K562 (cell line): ENCODE results near the gene TUBA8. TPM values are rescaled to one million over a fixed set of nuclear protein-coding genes. Genes with fewer than 3 reads are reported as not detected.
"Not testable (repeated sequence)": the region's sequence is repeated elsewhere in the genome, so short reads cannot be mapped to it uniquely, and the experiment has no call there.

Experiments
- ATAC-seq: fragments of 200-7000 bp; cut with Tn5 transposase; 3 replicates; pipeline ENCODE4 v1.9.1; 2020; ENCODE audit warnings: moderate library complexity
- BruUV-seq: library from RNA; stranded (reverse); fragments of 400-500 nt; replicated peaks from 2 replicates; lab custom pipeline; 2021; lab: Mats Ljungman, UMichigan
- CTCF ChIA-PET: fragments of 300-600 bp; formaldehyde crosslinking; extraction: SDS; loops from one replicate; lab custom pipeline; 2021; ENCODE audit warnings: low intra/inter-chr PET ratio; lab: Yijun Ruan, JAX
- POLR2A ChIA-PET: fragments of 300-600, 350-650 bp; sonication (Branson Sonifier 250); formaldehyde crosslinking; extraction: SDS; loops from one replicate; lab custom pipeline; 2021; ENCODE audit warnings: antibody characterized with exemption, inconsistent platforms; lab: Yijun Ruan, JAX
- DNase-seq, 4 experiments: peaks; one replicate each; pipeline versions ENCODE4 v3.0.0 to v3.0.0-alpha.2; 2011 to 2018; ENCODE audit warnings: low spot score in 3 of 4, mixed read lengths in 3 of 4; ENCODE audit errors: extremely low read depth in 1 of 4
- FAIRE-seq: peaks from 2 replicates; lab custom pipeline; 2011; peaks lifted over from hg19 to GRCh38; lab: Jason Lieb, UNC
- H2AFZ ChIP-seq: 2 replicates; pipeline ENCODE4 v1.6.0; 2011; ENCODE audit warnings: low read depth, low read length, control low read depth, inconsistent platforms
- H3K27ac ChIP-seq: fragments of 200-600 bp; 3 replicates; pipeline ENCODE4 v1.8.0; 2011; ENCODE audit warnings: low read depth, mild to moderate bottlenecking, control low read depth, inconsistent platforms, low read length, moderate library complexity, mixed read lengths; ENCODE audit errors: extremely low read depth
- H3K27me3 ChIP-seq, 2 experiments: fragments of 300-600 bp in 1 of 2; 2 replicates in 1 of 2; 3 replicates in 1 of 2; pipeline versions ENCODE4 v1.6.0 to v1.8.0; 2011; ENCODE audit warnings: inconsistent platforms in 2 of 2, low read length in 2 of 2, mild to moderate bottlenecking in 1 of 2, mixed read lengths in 1 of 2, moderate library complexity in 1 of 2; ENCODE audit not compliant: control insufficient read depth in 2 of 2, insufficient read depth in 2 of 2
- H3K36me3 ChIP-seq: fragments of 300-600 bp; 3 replicates; pipeline ENCODE4 v1.8.0; 2011; ENCODE audit warnings: mild to moderate bottlenecking, low read length, inconsistent platforms; ENCODE audit not compliant: control insufficient read depth, insufficient read depth
- H3K4me1 ChIP-seq, 2 experiments: fragments of 200-600 bp in 1 of 2; replicated peaks in 1 of 2; 2 replicates in 1 of 2; 3 replicates in 1 of 2; pipeline versions ENCODE4 v1.5.1 to v1.8.0; 2011; ENCODE audit warnings: inconsistent platforms in 2 of 2, low read length in 2 of 2, mild to moderate bottlenecking in 1 of 2, mixed read lengths in 1 of 2, moderate library complexity in 1 of 2; ENCODE audit not compliant: control insufficient read depth in 2 of 2, insufficient read depth in 2 of 2
- H3K4me2 ChIP-seq: 2 replicates; pipeline ENCODE4 v1.6.1; 2011; ENCODE audit warnings: low read length, control low read depth, inconsistent platforms, mixed read lengths; ENCODE audit not compliant: insufficient read depth
- H3K4me3 ChIP-seq: fragments of 200-600 bp; sonication (generic), shearing (Covaris generic); 2 replicates; pipeline ENCODE4 v1.5.1; 2016; ENCODE audit warnings: control low read depth, inconsistent platforms
- H3K79me2 ChIP-seq: fragments of 200-600 bp; 3 replicates; pipeline ENCODE4 v1.8.0; 2011; ENCODE audit warnings: low read length, inconsistent platforms; ENCODE audit not compliant: control insufficient read depth, insufficient read depth
- H3K9ac ChIP-seq, 2 experiments: 2 replicates each; pipeline versions ENCODE4 v1.6.0 to v1.6.1; 2011; ENCODE audit warnings: low read depth in 2 of 2, low read length in 2 of 2, control low read depth in 1 of 2, inconsistent platforms in 1 of 2, mild to moderate bottlenecking in 1 of 2, mixed read lengths in 1 of 2; ENCODE audit not compliant: insufficient read depth in 1 of 2
- H3K9me1 ChIP-seq: one replicate; pipeline ENCODE4 v1.6.0; 2011; ENCODE audit warnings: inconsistent platforms, mild to moderate bottlenecking, low read length, moderate library complexity; ENCODE audit not compliant: control insufficient read depth, insufficient read depth
- H3K9me3 ChIP-seq: replicated peaks from 2 replicates; pipeline ENCODE4 v1.5.1; 2011; ENCODE audit warnings: low read depth, low read length, inconsistent platforms; ENCODE audit not compliant: control insufficient read depth, insufficient read depth
- H4K20me1 ChIP-seq: replicated peaks from 2 replicates; pipeline ENCODE4 v1.6.1; 2011; ENCODE audit warnings: low read length, inconsistent platforms, mixed read lengths; ENCODE audit not compliant: control insufficient read depth, insufficient read depth
- WGBS: fragments of 100-300 bp; shearing (Covaris generic); methylation state at CpG from one replicate; pipeline ENCODE4 v1.1.6; 2016; ENCODE audit warnings: low coverage, mixed read lengths; ENCODE audit not compliant: insufficient coverage; ENCODE audit errors: missing lambda C conversion rate; 5-methylcytosine and 5-hydroxymethylcytosine counted together
- in situ Hi-C: fragments of 300-500 bp; cut with MboI; formaldehyde crosslinking; loops from 4 replicates; pipeline ENCODE4 v1.15.0; 2018; ENCODE audit warnings: inconsistent platforms, mixed read lengths
- intact Hi-C: fragments of 100-400 bp; cut with micrococcal nuclease; formaldehyde crosslinking; loops from 2 replicates; pipeline ENCODE4 v1.14.2; 2022
- polyA plus RNA-seq, 8 experiments: library from polyadenylated mRNA; depleted of rRNA in 4 of 8; stranded (reverse) in 5 of 8; unstranded in 3 of 8; fragments of >200 nt; fragmentation: Nextera tagmentation in 2 of 8; fragmentation: Illumina TruSeq in 1 of 8; extraction: Ambion mirVana in 2 of 8; extraction: Trizol in 1 of 8; gene quantifications; 2 replicates each; pipeline versions ENCODE4 v1.2.1 to v1.2.3, GENCODE V29; 2011 to 2014; ENCODE audit warnings: inconsistent platforms in 1 of 8, missing spikeins in 1 of 8
- total RNA-seq, 7 experiments: library from RNA; depleted of rRNA in 6 of 7; stranded (reverse); fragments of >200 nt in 6 of 7; fragmentation: Illumina TruSeq in 2 of 7; extraction: Trizol in 2 of 7; gene quantifications; 2 replicates each; pipeline versions ENCODE4 v1.2.1 to v1.2.3, GENCODE V29; 2011 to 2021; ENCODE audit warnings: low replicate concordance in 1 of 7

TUBA8 gene
- total and polyA plus RNA-seq, 9 of the 15 experiments (the other 6 are each of a cell fraction or from before 2014, with no cell fraction given), result 0.07 to 1.1 (median 0.65) TPM

DNA sequence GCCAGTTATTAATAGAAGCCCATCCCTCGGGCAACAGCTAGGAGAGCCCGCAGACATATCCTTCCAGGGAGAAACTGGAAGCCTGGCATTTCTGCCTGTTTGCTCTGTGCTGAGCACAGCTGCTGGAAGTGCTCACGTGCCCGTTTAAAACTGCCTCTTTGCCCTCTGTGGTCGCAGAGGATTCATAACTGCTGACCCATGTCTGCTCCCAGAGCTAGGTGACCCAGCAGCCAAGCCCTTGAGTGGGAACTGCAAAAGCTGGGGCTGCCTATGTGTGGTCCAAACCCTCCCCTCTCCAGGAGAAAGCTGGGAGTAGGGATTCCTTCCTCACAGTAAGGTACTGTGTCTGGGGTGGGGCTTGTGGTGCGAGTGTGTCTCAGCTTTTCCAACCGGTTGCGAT lies 54.0 kb downstream of the TUBA8 start:
- DNase-seq, intact Hi-C loops, POLR2A ChIA-PET, H3K9me3 ChIP-seq, H3K4me1 ChIP-seq, H3K4me2 ChIP-seq, H3K36me3 ChIP-seq, H3K27ac ChIP-seq, H3K27me3 ChIP-seq, BruUV-seq, H3K9me1 ChIP-seq, H3K9ac ChIP-seq, H4K20me1 ChIP-seq, H2AFZ ChIP-seq, H3K79me2 ChIP-seq, H3K4me3 ChIP-seq, FAIRE-seq, CTCF ChIA-PET: not testable (repeated sequence)
- WGBS, result 0% methylated on average over 6 of the region's 8 CpGs
- in situ Hi-C loops, result loop anchor here (25.0 kb wide), 2 partner anchors 598 to 723 kb away; no protein-coding TSS in a partner anchor
- peak; percentile 27; the same call in 2 of the 3 replicates for ATAC-seq

DNA sequence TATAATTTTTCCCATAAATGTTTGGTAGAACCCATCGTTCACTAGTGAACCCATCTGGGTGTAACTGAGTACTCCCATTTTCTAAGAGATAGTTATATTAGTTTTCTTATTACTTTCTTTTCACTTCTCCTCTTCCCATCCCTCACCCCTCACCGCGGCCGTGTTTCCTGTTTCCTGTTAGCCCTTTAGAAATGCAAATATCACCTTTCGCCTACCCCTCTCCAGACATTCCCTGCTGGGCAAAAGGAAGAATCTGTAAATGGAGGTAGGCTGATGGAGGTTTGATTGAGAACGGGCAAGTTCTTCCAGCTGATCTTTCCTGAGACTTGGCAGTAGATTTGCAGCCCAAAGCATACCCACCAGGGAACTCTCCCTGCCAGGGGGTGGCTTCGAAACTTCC lies 54.7 kb downstream of the TUBA8 start:
- not testable (repeated sequence) for H3K79me2 ChIP-seq

DNA sequence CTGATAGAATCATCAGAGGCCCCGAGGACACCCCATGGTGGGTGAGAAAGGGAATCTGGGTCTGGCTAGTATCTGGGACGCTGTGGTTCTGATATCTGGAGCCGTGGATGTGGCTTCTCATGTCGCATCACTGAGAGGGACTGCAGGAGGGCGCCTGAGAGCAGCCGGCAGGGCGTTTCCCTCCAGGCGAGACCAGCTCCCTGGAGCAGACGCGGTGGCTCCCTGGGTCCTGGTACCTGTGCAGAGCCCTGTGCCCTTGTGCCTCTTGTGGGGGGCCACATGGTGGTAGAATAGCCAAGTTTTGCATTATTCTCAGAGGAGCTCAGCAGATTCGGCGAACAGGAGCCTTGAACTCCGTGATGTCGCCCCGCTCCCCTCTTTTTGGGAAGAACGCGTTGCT lies 59.7 kb downstream of the TUBA8 start:
- H3K9ac ChIP-seq, BruUV-seq, FAIRE-seq, H2AFZ ChIP-seq, H3K36me3 ChIP-seq, intact Hi-C loops, H3K4me2 ChIP-seq, CTCF ChIA-PET, H3K4me1 ChIP-seq, H3K4me3 ChIP-seq, H3K27me3 ChIP-seq, H3K79me2 ChIP-seq, DNase-seq, H3K9me3 ChIP-seq, H3K9me1 ChIP-seq, POLR2A ChIA-PET, H3K27ac ChIP-seq, H4K20me1 ChIP-seq: not testable (repeated sequence)
- 4% methylated on average over 10 of the region's 17 CpGs for WGBS
- ATAC-seq, result peak; percentile 39; the same call in 2 of the 3 replicates
- in situ Hi-C loops, result loop anchor here (25.0 kb wide), 2 partner anchors 592 to 717 kb away; no protein-coding TSS in a partner anchor

More for the DNA sequence above, 54.7 kb downstream of the TUBA8 start:
- ATAC-seq, H2AFZ ChIP-seq, H3K27ac ChIP-seq, H3K9me3 ChIP-seq, H3K4me2 ChIP-seq, FAIRE-seq, H3K4me3 ChIP-seq, BruUV-seq, H3K27me3 ChIP-seq, H3K9me1 ChIP-seq, H3K36me3 ChIP-seq, H3K4me1 ChIP-seq, H3K9ac ChIP-seq, intact Hi-C loops, POLR2A ChIA-PET, DNase-seq, H4K20me1 ChIP-seq, CTCF ChIA-PET: not testable (repeated sequence)
- 0% methylated on average over 1 of the region's 7 CpGs for WGBS
- in situ Hi-C loops, result loop anchor here (25.0 kb wide), 2 partner anchors 597 to 722 kb away; no protein-coding TSS in a partner anchor

DNA sequence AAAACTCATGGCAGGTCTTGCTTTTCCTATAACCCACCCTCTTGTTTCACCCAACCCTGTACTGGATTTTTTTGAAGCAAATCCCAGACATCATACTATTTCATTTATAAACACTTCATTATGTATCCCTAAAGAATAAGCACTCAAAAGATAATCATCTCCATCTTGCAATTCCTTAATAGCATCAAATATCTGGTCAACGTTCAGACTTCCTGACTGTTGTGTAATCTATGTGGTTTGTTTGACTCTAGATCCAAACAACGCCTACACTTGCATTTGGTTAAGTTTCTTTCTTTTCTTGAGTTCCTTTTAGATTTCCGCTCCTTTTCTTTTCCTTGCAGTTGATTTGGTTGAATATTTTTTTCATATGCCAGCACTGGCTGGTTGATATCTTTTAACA lies 61.6 kb downstream of the TUBA8 start:
- H3K4me2 ChIP-seq, H3K4me1 ChIP-seq, CTCF ChIA-PET, H3K36me3 ChIP-seq, H4K20me1 ChIP-seq, H3K9me1 ChIP-seq, BruUV-seq, H3K27me3 ChIP-seq, DNase-seq, H3K9me3 ChIP-seq, H3K27ac ChIP-seq, FAIRE-seq, H2AFZ ChIP-seq, H3K9ac ChIP-seq, H3K79me2 ChIP-seq, intact Hi-C loops, POLR2A ChIA-PET, ATAC-seq, H3K4me3 ChIP-seq: not testable (repeated sequence)
- in situ Hi-C loops, result loop anchor here (25.0 kb wide), 2 partner anchors 590 to 715 kb away; no protein-coding TSS in a partner anchor
- 0% methylated on average over 1 of the region's 3 CpGs for WGBS
